HepG2 (cell line): Measurements from ENCODE around the gene CIBAR2. TPM values are rescaled to one million over a fixed set of nuclear protein-coding genes. Genes with fewer than 3 reads are reported as not detected.

ENCODE experiments used
- CCDC6 ChIP-seq: sonication (generic); formaldehyde crosslinking; IDR thresholded peaks from 2 replicates; pipeline ENCODE4 v1.8.1; 2022; ENCODE audit warnings: mild to moderate bottlenecking, missing genetic modification reagents, moderate library complexity
- CSRNP1 ChIP-seq: sonication (generic); formaldehyde crosslinking; IDR thresholded peaks from 2 replicates; pipeline ENCODE4 v1.8.1; 2023; ENCODE audit warnings: mild to moderate bottlenecking, missing genetic modification reagents
- DBP ChIP-seq: sonication (generic); formaldehyde crosslinking; IDR thresholded peaks from 2 replicates; pipeline ENCODE4 v1.4.0; 2020; ENCODE audit warnings: missing genetic modification reagents; ENCODE audit errors: not compliant biosample characterization
- E2F2 ChIP-seq: sonication (generic); formaldehyde crosslinking; IDR thresholded peaks from 2 replicates; pipeline ENCODE4 v1.4.0; 2020; ENCODE audit warnings: missing genetic modification reagents, borderline replicate concordance
- ESRRA ChIP-seq: sonication (generic); formaldehyde crosslinking; IDR thresholded peaks from 2 replicates; pipeline ENCODE4 v1.5.1; 2020; ENCODE audit warnings: mild to moderate bottlenecking, low read depth, missing genetic modification reagents
- FOXO1 ChIP-seq: sonication (generic); formaldehyde crosslinking; IDR thresholded peaks from 2 replicates; pipeline ENCODE4 v1.4.0; 2020; ENCODE audit warnings: missing genetic modification reagents
- KDM4B ChIP-seq: sonication (generic); formaldehyde crosslinking; IDR thresholded peaks from 2 replicates; pipeline ENCODE4 v1.4.0; 2020; ENCODE audit warnings: missing genetic modification reagents
- KDM5A ChIP-seq: fragments of 200-600 bp; sonication (generic); IDR thresholded peaks from 2 replicates; pipeline ENCODE4 v1.7.0; 2018; ENCODE audit warnings: antibody characterized with exemption, mild to moderate bottlenecking, low read length, borderline replicate concordance
- MXD4 ChIP-seq: IDR thresholded peaks from 2 replicates; pipeline ENCODE4 v1.6.1; 2016; ENCODE audit warnings: mild to moderate bottlenecking, missing biosample characterization, missing genetic modification reagents
- MYNN ChIP-seq: sonication (generic); formaldehyde crosslinking; IDR thresholded peaks from 2 replicates; pipeline ENCODE4 v1.4.0; 2020; ENCODE audit warnings: mild to moderate bottlenecking, low read depth, missing genetic modification reagents
- PATZ1 ChIP-seq: sonication (generic); formaldehyde crosslinking; IDR thresholded peaks from 2 replicates; pipeline ENCODE4 v1.4.0; 2020; ENCODE audit warnings: missing genetic modification reagents
- PLSCR1 ChIP-seq: sonication (generic); formaldehyde crosslinking; IDR thresholded peaks from 2 replicates; pipeline ENCODE4 v1.5.0; 2020; ENCODE audit warnings: missing genetic modification reagents, mild to moderate bottlenecking, borderline replicate concordance
- PRDM4 ChIP-seq: sonication (generic); formaldehyde crosslinking; IDR thresholded peaks from 2 replicates; pipeline ENCODE4 v1.9.0; 2021; ENCODE audit warnings: missing genetic modification reagents, borderline replicate concordance
- SKI ChIP-seq: fragments of 450-650 bp; IDR thresholded peaks from one replicate; pipeline ENCODE4 v1.6.1; 2018; ENCODE audit warnings: mild to moderate bottlenecking; ENCODE audit not compliant: partially characterized antibody
- ZNF597 ChIP-seq: sonication (generic); formaldehyde crosslinking; IDR thresholded peaks from 2 replicates; pipeline ENCODE4 v1.5.0; 2020; ENCODE audit warnings: missing genetic modification reagents
- ZNF605 ChIP-seq: sonication (generic); formaldehyde crosslinking; IDR thresholded peaks from 2 replicates; pipeline ENCODE4 v1.8.0; 2022; ENCODE audit warnings: mild to moderate bottlenecking, missing genetic modification reagents
- ZSCAN30 ChIP-seq: sonication (generic); formaldehyde crosslinking; IDR thresholded peaks from 2 replicates; pipeline ENCODE4 v1.5.0; 2020; ENCODE audit warnings: mild to moderate bottlenecking, missing genetic modification reagents
- polyA plus RNA-seq, 8 experiments: library from polyadenylated mRNA; depleted of rRNA in 3 of 8; stranded (reverse) in 7 of 8; unstranded in 1 of 8; fragments of >200 nt; fragmentation: Illumina TruSeq in 4 of 8; extraction: Trizol in 4 of 8; gene quantifications; 2 replicates each; pipeline versions ENCODE4 v1.2.1 to v1.2.3, GENCODE V29; 2011 to 2016; ENCODE audit warnings: low read depth in 4 of 8, missing spikeins in 1 of 8, mixed read lengths in 1 of 8; ENCODE audit not compliant: insufficient read depth in 1 of 8
- total RNA-seq, 5 experiments: library from RNA; depleted of rRNA; stranded (reverse); fragments of >200 nt; fragmentation: Illumina TruSeq; extraction: Trizol; gene quantifications; 2 replicates each; pipeline ENCODE4 v1.2.3, GENCODE V29; 2016; ENCODE audit warnings: low read depth in 1 of 5

CIBAR2 gene
- total and polyA plus RNA-seq, 2 of the 13 experiments (the other 11 are each of a cell fraction or from before 2014, with no cell fraction given) = not detected

GRCh38 chr16:85137323-85138072, 25.2 kb upstream of the CIBAR2 start (continued):
- TF ChIP-seq E2F2 (CRISPR knock-in tag) = 0 out of 2 replicates have a peak, but pooled peaks have one; percentile 5
- peak; percentile 89 for TF ChIP-seq KDM4B
- no peak for TF ChIP-seq KDM5A
- no peak for TF ChIP-seq ZNF597 (CRISPR knock-in tag)
- TF ChIP-seq ZNF605 = peak; percentile 74
- peak; percentile 58; the same call in 1 of the 2 replicates for TF ChIP-seq MXD4
- no peak; the same call in 1 of the 2 replicates for TF ChIP-seq CSRNP1 (CRISPR knock-in tag)
- TF ChIP-seq DBP = no peak
- TF ChIP-seq CCDC6 (CRISPR knock-in tag) = no peak
- TF ChIP-seq ZSCAN30 = no peak
- peak; percentile 71 for TF ChIP-seq FOXO1 (CRISPR knock-in tag)
- TF ChIP-seq SKI = peak; percentile 30
- TF ChIP-seq PLSCR1 (CRISPR knock-in tag) = no peak
- TF ChIP-seq ESRRA (CRISPR knock-in tag) = 0 out of 2 replicates have a peak, but pooled peaks have one; percentile 4
- TF ChIP-seq MYNN = peak; percentile 83; the same call in 1 of the 2 replicates
- peak; percentile 98 for TF ChIP-seq PATZ1
- no peak for TF ChIP-seq PRDM4
